H1 (cell line): ENCODE measurements around the gene DDT. TPM values are rescaled to one million over a fixed set of nuclear protein-coding genes. Genes with fewer than 3 reads are reported as not detected.

Experiments
- CTCF ChIA-PET: fragments of 300-600 bp; sonication (Branson Sonifier 250); formaldehyde crosslinking; loops from one replicate; lab custom pipeline; 2021; ENCODE audit not compliant: partially characterized antibody; lab: Charles Lee
- POLR2A ChIA-PET: fragments of 300-600 bp; sonication (Branson Sonifier 250); formaldehyde crosslinking; loops from one replicate; lab custom pipeline; 2021; ENCODE audit warnings: inconsistent platforms; ENCODE audit not compliant: partially characterized antibody; lab: Charles Lee
- DNase-seq, 2 experiments: peaks; one replicate each; pipeline versions ENCODE4 v3.0.0 to v3.0.0-alpha.2; 2010 to 2022; ENCODE audit warnings: low spot score in 2 of 2, low read depth in 1 of 2, mixed read lengths in 1 of 2
- FAIRE-seq: peaks from 2 replicates; lab custom pipeline; 2011; peaks lifted over from hg19 to GRCh38; lab: Jason Lieb, UNC
- H2AFZ ChIP-seq: 2 replicates; pipeline ENCODE4 v1.8.1; 2012; ENCODE audit warnings: low read length, inconsistent platforms
- H2AK5ac ChIP-seq: 2 replicates; pipeline ENCODE4 v1.6.1; 2013; ENCODE audit warnings: low read depth, low read length
- H2BK120ac ChIP-seq: replicated peaks from 2 replicates; pipeline ENCODE3; 2013; ENCODE audit warnings: low read depth, low read length, inconsistent platforms
- H2BK12ac ChIP-seq: 2 replicates; pipeline ENCODE4 v1.6.1; 2013; ENCODE audit warnings: low read depth, low read length
- H2BK15ac ChIP-seq: 2 replicates; pipeline ENCODE4 v1.6.1; 2013; ENCODE audit warnings: low read length
- H2BK20ac ChIP-seq: 2 replicates; pipeline ENCODE4 v1.6.1; 2013; ENCODE audit warnings: low read length
- H2BK5ac ChIP-seq: 2 replicates; pipeline ENCODE4 v1.6.1; 2013; ENCODE audit warnings: low read depth, low read length
- H3K14ac ChIP-seq: 2 replicates; pipeline ENCODE4 v1.6.1; 2013; ENCODE audit warnings: inconsistent platforms; ENCODE audit not compliant: insufficient read length
- H3K18ac ChIP-seq: 2 replicates; pipeline ENCODE4 v1.6.1; 2013; ENCODE audit warnings: low read length; ENCODE audit errors: extremely low read depth
- H3K23ac ChIP-seq: 2 replicates; pipeline ENCODE4 v1.6.1; 2013; ENCODE audit warnings: inconsistent platforms; ENCODE audit not compliant: insufficient read length
- H3K23me2 ChIP-seq: 2 replicates; pipeline ENCODE4 v1.6.1; 2013; ENCODE audit warnings: low read depth, low read length
- H3K27ac ChIP-seq: 2 replicates; pipeline ENCODE4 v1.6.1; 2011; ENCODE audit warnings: low read depth, low read length, inconsistent platforms
- H3K27me3 ChIP-seq, 4 experiments: replicated peaks in 1 of 4; 1 replicate in 1 of 4; 2 replicates in 3 of 4; pipeline versions ENCODE4 v1.6.1 to v1.8.1; 2011 to 2013; ENCODE audit warnings: low read length in 3 of 4, mild to moderate bottlenecking in 3 of 4, inconsistent platforms in 2 of 4, mixed read lengths in 2 of 4, moderate library complexity in 1 of 4; ENCODE audit not compliant: control insufficient read depth in 3 of 4, insufficient read depth in 3 of 4; ENCODE audit errors: extremely low read depth in 1 of 4
- H3K36me3 ChIP-seq, 4 experiments: 2 replicates each; pipeline versions ENCODE4 v1.6.1 to v1.8.1; 2011 to 2013; ENCODE audit warnings: mild to moderate bottlenecking in 4 of 4, low read length in 3 of 4, moderate library complexity in 2 of 4, control low read depth in 1 of 4, inconsistent platforms in 1 of 4; ENCODE audit not compliant: insufficient read depth in 4 of 4, control insufficient read depth in 2 of 4
- H3K4ac ChIP-seq: replicated peaks from 2 replicates; pipeline ENCODE3; 2013; ENCODE audit warnings: low read length, low read depth, mixed read lengths, inconsistent platforms; ENCODE audit not compliant: insufficient read length
- H3K4me1 ChIP-seq, 4 experiments: replicated peaks in 1 of 4; 1 replicate in 1 of 4; 2 replicates in 3 of 4; pipeline versions ENCODE4 v1.6.1 to v1.8.1; 2011 to 2013; ENCODE audit warnings: low read length in 3 of 4, inconsistent platforms in 2 of 4, mixed read lengths in 1 of 4; ENCODE audit not compliant: insufficient read depth in 4 of 4, control insufficient read depth in 3 of 4
- H3K4me2 ChIP-seq, 2 experiments: 2 replicates each; pipeline versions ENCODE4 v1.6.1 to v1.8.1; 2011 to 2013; ENCODE audit warnings: low read depth in 2 of 2, low read length in 2 of 2, control low read depth in 1 of 2, inconsistent platforms in 1 of 2, mild to moderate bottlenecking in 1 of 2; ENCODE audit not compliant: insufficient read depth in 1 of 2
- H3K4me3 ChIP-seq, 4 experiments: fragments of 200-600, 300-600 bp in 1 of 4; sonication (generic), shearing (Covaris generic), sonication (Bioruptor Twin) in 1 of 4; 2 replicates each; pipeline versions ENCODE4 v1.5.1 to v1.8.1; 2011 to 2016; ENCODE audit warnings: low read length in 4 of 4, low read depth in 3 of 4, control low read depth in 2 of 4, inconsistent platforms in 2 of 4, mild to moderate bottlenecking in 2 of 4, mixed read lengths in 1 of 4, moderate library complexity in 1 of 4; ENCODE audit not compliant: insufficient read depth in 2 of 4; ENCODE audit errors: extremely low read depth in 1 of 4
- H3K56ac ChIP-seq: replicated peaks from 2 replicates; pipeline ENCODE3; 2013; ENCODE audit warnings: low read depth, mild to moderate bottlenecking, mixed read lengths, low read length, inconsistent platforms; ENCODE audit not compliant: insufficient read length
- H3K79me1 ChIP-seq: 2 replicates; pipeline ENCODE4 v1.6.1; 2013; ENCODE audit warnings: low read depth, low read length, control low read depth
- H3K79me2 ChIP-seq, 2 experiments: 2 replicates each; pipeline versions ENCODE4 v1.6.1 to v1.8.1; 2012 to 2013; ENCODE audit warnings: low read length in 2 of 2, mild to moderate bottlenecking in 2 of 2, inconsistent platforms in 1 of 2; ENCODE audit not compliant: insufficient read depth in 2 of 2, control insufficient read depth in 1 of 2
- H3K9ac ChIP-seq, 4 experiments: replicated peaks in 1 of 4; 1 replicate in 1 of 4; 2 replicates in 3 of 4; pipeline versions ENCODE4 v1.6.1 to v1.8.1; 2011 to 2013; ENCODE audit warnings: low read depth in 3 of 4, low read length in 3 of 4, control low read depth in 2 of 4, mild to moderate bottlenecking in 2 of 4, moderate library complexity in 2 of 4, inconsistent platforms in 1 of 4; ENCODE audit errors: extremely low read depth in 1 of 4
- H3K9me3 ChIP-seq, 2 experiments: 2 replicates each; pipeline versions ENCODE4 v1.6.1 to v1.8.1; 2012 to 2013; ENCODE audit warnings: mild to moderate bottlenecking in 2 of 2, moderate library complexity in 2 of 2, control low read depth in 1 of 2, inconsistent platforms in 1 of 2, low read depth in 1 of 2, low read length in 1 of 2, mixed read lengths in 1 of 2; ENCODE audit not compliant: insufficient read depth in 2 of 2
- H4K20me1 ChIP-seq, 2 experiments: replicated peaks in 1 of 2; 2 replicates each; pipeline versions ENCODE3 to v1.8.1; 2011 to 2013; ENCODE audit warnings: inconsistent platforms in 2 of 2, low read length in 2 of 2, mild to moderate bottlenecking in 1 of 2; ENCODE audit not compliant: insufficient read depth in 2 of 2, control insufficient read depth in 1 of 2
- H4K5ac ChIP-seq: 2 replicates; pipeline ENCODE4 v1.6.1; 2013; ENCODE audit warnings: low read length, low read depth, mixed read lengths, inconsistent platforms; ENCODE audit not compliant: insufficient read length
- H4K8ac ChIP-seq: 2 replicates; pipeline ENCODE4 v1.8.0; 2013; ENCODE audit warnings: mild to moderate bottlenecking, moderate library complexity, low read length, inconsistent platforms; ENCODE audit not compliant: insufficient read depth; ENCODE audit errors: extremely low read depth
- H4K91ac ChIP-seq: replicated peaks from 2 replicates; pipeline ENCODE3; 2013; ENCODE audit warnings: low read length, mixed read lengths, inconsistent platforms; ENCODE audit not compliant: insufficient read length
- E2F6 ChIP-seq: IDR thresholded peaks from 2 replicates; pipeline ENCODE4 v1.6.1; 2012; ENCODE audit warnings: inconsistent platforms
- EGR1 ChIP-seq: IDR thresholded peaks from 2 replicates; pipeline ENCODE4 v1.6.1; 2011; ENCODE audit warnings: low read depth, low read length, borderline replicate concordance
- KDM1A ChIP-seq: fragments of 200-600, 300-600 bp; sonication (generic); IDR thresholded peaks from 2 replicates; pipeline ENCODE4 v1.7.1; 2016; ENCODE audit warnings: mild to moderate bottlenecking, low read length, borderline replicate concordance
- TCF12 ChIP-seq: IDR thresholded peaks from 2 replicates; pipeline ENCODE4 v1.6.1; 2011; ENCODE audit warnings: low read depth, mild to moderate bottlenecking, low read length
- YY1 ChIP-seq: IDR thresholded peaks from 2 replicates; pipeline ENCODE4 v1.6.1; 2011; ENCODE audit warnings: low read depth, mild to moderate bottlenecking, low read length
- WGBS, 2 experiments: shearing (Covaris generic) in 1 of 2; methylation state at CpG; one replicate each; pipeline versions ENCODE4 v1.1.6 to v1.1.7; 2013 to 2015; ENCODE audit warnings: low lambda C conversion rate in 2 of 2, mixed read lengths in 2 of 2, inconsistent platforms in 1 of 2, low coverage in 1 of 2, missing lambda C conversion rate in 1 of 2; ENCODE audit not compliant: insufficient replicate concordance in 2 of 2, insufficient coverage in 1 of 2, insufficient read length in 1 of 2; ENCODE audit errors: extremely low coverage in 1 of 2, missing lambda C conversion rate in 1 of 2; 5-methylcytosine and 5-hydroxymethylcytosine counted together
- polyA plus RNA-seq, 7 experiments: library from polyadenylated mRNA; depleted of rRNA in 3 of 7; stranded (reverse) in 5 of 7; unstranded in 2 of 7; fragments of >200 nt in 5 of 7; fragments of 200-250 nt in 2 of 7; gene quantifications; 1 replicate in 5 of 7; 2 replicates in 1 of 7; 4 replicates in 1 of 7; pipeline versions ENCODE4 v1.2.1 to v1.2.3, GENCODE V29; 2011 to 2013; ENCODE audit warnings: missing spikeins in 2 of 7, mixed read lengths in 2 of 7
- total RNA-seq: library from RNA; stranded (reverse); fragmentation: NEBNext Ultra II Directional; extraction: Animal tissue kit (Norgen Biotek cat#: 25700); gene quantifications from 2 replicates; pipeline ENCODE4 v1.2.1, GENCODE V29; 2021

The DDT gene
- total and polyA plus RNA-seq, 2 of the 8 experiments (the other 6 are each of a cell fraction or from before 2014, with no cell fraction given), result 106 to 341 TPM

- POLR2A ChIA-PET, result no interaction called here
- Histone ChIP-seq H3K18ac (no peak overlapping the region), H3K4me2 (no peak overlapping the region), H3K79me2 (no peaks in the 10 kb centered on the region), H3K14ac (no peak overlapping the region), H3K4me3 (no peak overlapping the region), H3K79me1 (no peaks in the 10 kb centered on the region), H2BK120ac (no peak overlapping the region), H2BK20ac (no peak overlapping the region), H3K23me2 (no peaks in the 10 kb centered on the region), H4K5ac (no peak overlapping the region), H2BK5ac (no peak overlapping the region), H4K8ac (no peak overlapping the region), H2BK12ac (no peak overlapping the region), H2AFZ (no peak overlapping the region), H3K9ac (no peak overlapping the region)
- TF ChIP-seq YY1 (no peak), E2F6 (no peak), EGR1 (no peak), TCF12 (no peak), KDM1A (no peak)
- TF ChIP-seq, all 59 proteins: peak for 0
- no peak overlapping the region for H2AK5ac ChIP-seq
- no peak overlapping the region for H3K4ac ChIP-seq
- CTCF ChIA-PET, result no interaction called here
- no peak overlapping the region for H2BK15ac ChIP-seq
- no peaks in the 10 kb centered on the region for H3K9me3 ChIP-seq
- no peak overlapping the region for H3K23ac ChIP-seq
- H3K27ac ChIP-seq, result no peak overlapping the region
- 94% methylated on average over 2 of the region's 2 CpGs; no CpG with 5 or more reads in 1 of the 2 experiments for whole genome bisulfite sequencing, 2 experiments
- H3K27me3 ChIP-seq, result no peaks in the 10 kb centered on the region
- H3K36me3 ChIP-seq, result peaks cover 0 to 13% (median 3%) of the 10 kb centered on the region in 4 experiments; a peak in 4 of 8 replicates
- DNase-seq (no peak), FAIRE-seq (no peak)
- H4K91ac ChIP-seq, result no peak overlapping the region
- H3K4me1 ChIP-seq, result no peaks in the 10 kb centered on the region
- no peak overlapping the region for H3K56ac ChIP-seq
- H4K20me1 ChIP-seq, result peaks cover 0 to 2% of the 10 kb centered on the region in 2 experiments
Measured at GRCh38 chr22:23922921-23923320, 51.3 kb downstream of the DDT start.
